Activated CD4-positive, alpha-beta T cell treated with anti-CD3 and anti-CD28 coated beads, Interleukin-2, Interleukin-4, amounts not matched to agents 100 ng/mL and 50 ng/mL, durations not matched to agents 16 hours and 8 hours (primary cell): Measurements from ENCODE around the gene TUBGCP2.

Experiments
- DNase-seq: peaks from one replicate; pipeline ENCODE4 v3.0.0-alpha.2; 2020; ENCODE audit warnings: low spot score

TUBGCP2 gene

DNA sequence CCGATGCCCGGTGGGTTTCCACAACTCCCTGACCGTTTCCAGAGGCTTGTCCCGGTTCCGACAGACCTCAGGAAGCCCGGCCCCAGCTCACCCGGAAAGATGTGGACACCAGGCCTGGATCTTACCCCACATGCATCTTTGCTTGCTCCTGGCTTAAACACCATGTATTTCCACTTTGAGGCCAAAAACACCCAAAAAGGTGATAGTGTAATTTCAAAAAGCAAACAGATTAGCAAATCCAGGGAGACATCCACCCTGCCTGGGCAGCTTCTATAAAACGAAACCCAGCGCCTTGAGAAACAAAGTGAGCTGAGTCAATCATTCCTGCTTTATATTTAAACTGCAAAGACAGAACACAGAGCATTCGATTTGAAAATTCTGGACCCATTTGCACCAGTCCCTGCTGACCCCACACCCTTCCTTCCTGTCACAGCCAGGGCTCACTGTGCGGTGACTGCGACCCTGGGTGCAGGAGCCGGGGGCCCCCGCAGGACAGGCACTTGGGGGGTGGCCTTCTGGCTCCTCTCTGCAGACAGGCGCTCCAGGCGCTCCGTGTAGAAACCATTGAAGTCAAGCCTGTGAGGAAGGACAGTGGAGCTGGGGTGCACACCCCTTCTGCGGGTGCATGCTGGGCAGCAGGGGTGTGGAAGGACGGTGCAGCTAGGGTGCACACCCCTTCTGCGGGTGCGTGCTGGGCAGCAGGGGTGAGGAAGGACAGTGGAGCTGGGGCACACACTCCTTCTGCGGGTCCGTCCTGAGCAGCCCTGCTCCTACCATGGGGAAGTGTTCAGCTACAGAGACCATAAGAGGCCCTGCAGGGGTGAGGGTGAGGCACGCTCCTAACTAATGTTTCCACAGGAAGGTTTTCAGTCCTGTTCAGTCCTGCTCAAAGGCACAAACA, 29.1 kb downstream of the TUBGCP2 start:
- no peak for DNase-seq

DNA sequence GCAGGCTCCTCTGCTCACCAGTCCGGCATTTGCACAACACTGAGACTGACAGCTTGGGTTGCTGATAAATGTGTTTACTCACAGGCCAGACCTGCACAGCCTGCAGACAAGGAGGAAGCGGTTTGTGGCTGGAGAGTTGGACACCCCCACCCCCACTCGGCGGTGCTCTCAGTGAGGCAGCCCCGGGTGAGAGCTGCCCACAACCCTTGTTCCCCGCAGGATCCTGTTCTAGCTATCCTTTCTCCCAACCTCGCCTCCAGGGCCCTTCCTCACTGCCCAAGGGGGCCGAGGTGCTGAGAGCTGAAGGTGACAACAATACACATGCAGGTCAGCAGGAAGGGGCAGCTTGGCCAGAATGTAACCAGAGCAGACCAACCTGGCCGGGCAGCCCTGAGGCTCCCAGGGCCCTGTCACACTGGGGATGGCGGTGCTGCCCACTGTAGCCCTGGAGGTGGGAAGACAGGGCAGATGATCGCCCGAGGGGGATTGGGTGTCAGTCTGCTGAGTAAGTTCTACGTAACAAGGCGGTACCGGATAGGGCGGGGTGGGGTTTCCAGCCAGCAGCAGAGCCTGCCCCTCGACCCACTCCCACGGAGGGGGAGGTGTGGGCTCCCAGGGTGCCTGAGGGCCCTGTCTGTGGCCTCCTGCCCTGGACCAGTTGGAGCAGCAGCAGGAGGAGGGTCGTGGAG, 30.0 kb downstream of the TUBGCP2 start:
- DNase-seq, result peak; percentile 79

DNA sequence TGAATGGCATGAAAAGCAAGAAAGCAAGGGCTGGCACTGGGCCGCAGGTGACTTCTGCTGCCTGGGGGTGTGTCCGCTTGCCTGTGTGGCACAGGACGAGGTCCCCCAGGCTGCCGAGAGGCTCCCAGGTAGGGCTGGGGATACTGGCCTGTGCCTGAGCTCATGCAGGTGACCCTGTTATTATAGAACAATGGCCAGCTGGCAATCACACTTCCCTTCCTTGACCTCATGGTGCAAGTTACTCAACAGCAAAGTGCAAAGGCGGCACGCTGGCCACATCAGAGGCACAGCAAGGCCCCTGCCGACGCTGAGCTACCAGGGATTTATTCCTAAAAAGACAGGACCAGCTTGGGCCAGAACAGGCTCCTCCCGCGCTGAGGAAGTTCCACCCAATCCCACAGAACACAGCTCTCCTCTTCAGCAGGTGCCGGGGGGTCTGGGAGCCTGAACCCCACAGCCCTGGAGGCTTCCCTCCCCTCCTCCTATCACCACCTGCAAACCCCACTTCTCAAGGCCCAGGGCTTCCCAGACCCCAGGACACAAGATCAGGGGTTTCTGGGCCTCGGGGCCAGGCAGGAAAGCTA, 30.6 kb downstream of the TUBGCP2 start:
- no peak for DNase-seq

DNA sequence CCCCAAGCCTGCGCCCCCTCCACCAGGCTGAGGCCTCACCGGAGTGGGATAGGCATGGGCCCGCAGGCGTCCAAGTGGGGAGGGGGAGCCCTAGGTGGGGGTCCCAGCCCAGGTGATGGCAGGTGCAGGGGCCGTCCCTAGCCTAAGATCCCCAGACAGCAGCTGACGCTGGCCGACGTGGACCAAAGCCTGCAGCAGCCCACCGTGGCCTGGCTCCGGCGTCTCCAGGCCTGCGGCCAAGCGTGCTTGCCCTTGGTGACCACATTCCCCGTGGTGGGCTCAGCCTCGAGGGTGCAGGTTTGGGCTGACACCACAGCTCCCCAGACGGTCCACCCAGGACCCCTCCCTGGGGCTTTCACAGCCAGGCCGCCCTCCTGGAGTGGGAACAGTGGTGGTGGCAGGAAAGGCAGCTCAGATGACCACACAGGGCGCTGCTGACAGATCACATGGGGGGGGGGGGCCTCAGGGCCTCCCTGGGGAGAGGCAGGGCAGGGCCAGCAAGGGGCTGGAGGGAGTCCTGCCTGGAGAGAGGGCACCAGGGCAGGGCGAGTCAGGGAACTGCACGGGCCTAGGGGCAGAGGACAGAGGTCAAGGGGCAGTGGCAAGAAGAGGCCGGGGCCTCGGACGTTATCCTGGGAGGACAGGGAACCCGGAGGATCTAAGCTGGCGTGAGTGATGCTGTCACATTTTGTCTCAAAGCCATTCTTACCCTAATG, 31.2 kb downstream of the TUBGCP2 start:
- DNase-seq, result no peak

DNA sequence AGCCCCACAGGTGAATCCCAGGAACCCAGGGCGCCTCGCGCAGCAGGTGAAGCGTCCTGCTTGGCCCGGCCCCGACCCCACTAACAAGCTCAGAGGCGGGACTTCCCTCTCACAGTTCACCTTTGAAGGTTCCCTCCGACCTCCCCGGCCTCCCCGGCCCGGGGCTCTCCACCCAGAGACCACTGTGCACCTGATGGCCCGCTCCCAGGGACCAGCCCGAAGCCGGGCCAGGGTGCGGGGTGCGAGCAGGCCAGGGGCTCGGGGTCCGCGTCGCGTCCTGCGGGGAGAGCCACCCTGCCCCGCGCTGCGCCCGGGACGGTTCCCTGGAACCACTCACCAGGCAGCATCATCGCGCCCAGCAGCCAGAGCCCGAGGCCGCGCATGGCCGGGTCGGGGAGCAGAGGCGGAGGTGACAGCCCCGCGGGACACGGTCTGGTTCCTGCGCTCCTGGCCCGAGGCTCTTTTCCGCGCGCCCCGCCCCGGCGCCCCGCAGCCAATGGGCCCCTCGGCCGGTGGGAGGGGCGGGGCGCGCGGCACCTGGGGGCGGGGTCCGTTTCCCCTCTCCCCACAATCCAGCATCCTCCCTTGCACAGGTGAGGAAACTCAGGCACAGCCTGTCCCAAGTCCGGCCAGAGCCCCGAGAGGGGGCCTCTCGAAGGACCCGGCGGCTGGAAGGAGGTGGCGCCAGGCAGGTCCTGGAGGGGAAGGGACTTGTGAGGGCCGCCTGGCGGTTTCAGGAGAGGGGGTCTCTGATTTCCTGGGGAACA, 32.1 kb downstream of the TUBGCP2 start, which contains the start of gene ADAM8:
ADAM8 (minus strand) TSS at position 434 of the 767 bp plus-strand sequence; CDS start at position 383, 51 bp downstream.
- DNase-seq, result peak; percentile 69

DNA sequence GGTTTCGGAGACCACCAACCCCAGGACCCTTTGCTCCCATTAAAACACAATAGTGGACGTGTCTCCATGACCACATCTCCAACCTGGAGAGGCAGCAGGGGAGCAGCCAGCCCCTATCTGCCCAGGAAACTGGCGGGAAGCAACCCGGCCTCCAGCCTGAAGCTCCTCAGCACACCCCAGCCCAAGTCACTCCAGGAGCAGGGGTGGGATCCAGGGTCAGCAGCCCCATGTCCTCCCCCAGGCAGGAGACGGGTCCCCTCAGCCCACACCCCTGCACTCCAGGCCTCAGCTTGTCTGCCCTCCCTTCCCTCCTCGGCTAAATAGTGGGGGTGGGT, 32.6 kb downstream of the TUBGCP2 start:
- DNase-seq, result no peak

DNA sequence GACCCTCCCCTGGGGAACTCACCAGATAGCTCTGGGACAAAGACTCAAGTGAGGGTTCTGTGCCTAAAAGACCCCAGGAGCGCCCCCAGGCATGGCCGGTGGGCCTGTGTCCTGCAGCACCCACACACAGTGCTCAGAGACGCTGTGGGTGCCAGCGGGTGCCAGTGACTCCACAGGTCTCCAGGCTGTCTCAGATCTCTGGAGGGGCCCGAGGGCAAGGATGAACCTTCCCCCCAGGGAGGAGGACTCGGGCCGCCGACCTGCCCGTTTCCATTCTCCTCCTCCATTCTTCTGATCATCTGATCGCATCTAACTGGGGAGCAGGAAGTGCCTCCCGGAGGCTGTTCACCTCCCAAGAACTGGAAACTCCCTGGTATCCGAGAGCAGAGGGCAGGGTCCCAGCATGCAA, 33.0 kb downstream of the TUBGCP2 start:
- DNase-seq, result peak; percentile 62

DNA sequence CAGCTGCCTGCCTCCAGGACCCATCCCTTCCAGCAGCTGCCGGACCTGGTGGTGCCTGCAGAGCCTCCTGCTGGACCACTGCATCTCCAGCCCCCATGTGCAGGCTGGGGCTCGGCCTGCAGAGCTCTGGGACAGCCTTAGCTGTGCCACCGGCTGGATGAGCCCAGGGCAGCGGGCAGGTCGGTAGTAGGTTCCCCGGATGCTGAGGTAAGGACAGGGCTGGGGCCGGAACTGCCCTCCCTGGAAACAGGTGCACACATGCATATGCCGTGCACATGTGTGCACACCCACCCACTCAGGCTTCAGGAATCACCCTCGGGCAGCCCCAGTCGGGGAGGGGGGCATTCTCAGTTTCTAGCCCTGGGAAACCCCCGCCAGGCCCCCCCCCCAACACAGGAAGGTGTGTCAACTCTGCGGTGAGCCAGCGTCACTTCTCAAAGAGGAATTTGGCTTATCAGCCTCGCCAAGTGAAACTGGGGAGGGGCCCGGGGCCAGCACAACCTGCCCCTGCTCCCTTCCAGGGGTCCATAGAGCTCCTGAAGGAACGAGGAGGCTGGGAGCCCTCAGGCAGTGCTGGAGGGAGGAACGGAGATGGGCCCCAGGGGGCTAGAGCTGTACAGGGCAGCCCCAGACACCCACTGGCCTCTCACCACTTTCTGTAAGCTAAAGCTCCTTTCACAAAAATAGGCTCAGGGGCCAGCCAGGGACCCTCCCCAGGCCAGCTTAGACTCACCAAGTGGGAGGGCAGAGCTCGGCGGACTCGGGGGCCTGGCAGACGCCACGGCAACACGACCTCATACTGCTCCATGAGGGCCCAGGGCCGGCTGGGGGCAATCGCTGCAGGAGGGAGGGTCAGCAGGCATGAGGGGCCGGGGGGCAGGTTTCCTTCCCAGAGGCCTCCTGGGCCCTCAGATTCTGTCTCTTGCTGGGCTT, 33.7 kb downstream of the TUBGCP2 start:
- DNase-seq, result peak; percentile 83

DNA sequence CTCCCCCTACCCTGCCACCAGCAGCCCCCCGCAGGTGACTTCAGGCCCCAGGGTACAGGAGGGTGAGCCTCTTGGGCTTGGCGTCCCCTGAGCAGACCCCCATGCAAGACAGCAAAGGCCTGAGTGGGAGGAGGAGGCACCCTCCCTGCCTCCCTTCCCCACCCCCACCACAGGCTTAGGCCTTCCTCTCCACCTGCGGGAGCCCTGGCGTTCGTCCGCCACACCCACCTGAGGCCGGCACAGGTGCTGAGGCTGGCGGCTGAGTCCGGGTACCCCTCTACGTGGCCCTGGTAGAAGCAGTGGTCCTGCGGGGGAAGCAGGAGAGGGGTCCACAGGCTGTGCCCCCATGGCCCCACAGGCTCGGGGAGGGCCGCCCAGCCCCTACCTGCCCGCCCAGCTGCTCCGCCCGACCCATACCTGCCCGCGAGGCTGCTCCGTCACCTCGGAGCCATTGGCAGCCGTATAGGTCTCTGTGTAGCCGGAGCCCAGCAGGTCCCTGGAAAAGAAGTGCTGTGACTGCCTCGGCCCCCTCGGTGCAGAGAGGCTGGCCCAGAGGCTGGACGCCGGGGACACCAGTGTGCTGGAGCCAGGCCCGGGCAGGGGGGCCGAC, 35.0 kb downstream of the TUBGCP2 start:
- DNase-seq, result no peak

DNA sequence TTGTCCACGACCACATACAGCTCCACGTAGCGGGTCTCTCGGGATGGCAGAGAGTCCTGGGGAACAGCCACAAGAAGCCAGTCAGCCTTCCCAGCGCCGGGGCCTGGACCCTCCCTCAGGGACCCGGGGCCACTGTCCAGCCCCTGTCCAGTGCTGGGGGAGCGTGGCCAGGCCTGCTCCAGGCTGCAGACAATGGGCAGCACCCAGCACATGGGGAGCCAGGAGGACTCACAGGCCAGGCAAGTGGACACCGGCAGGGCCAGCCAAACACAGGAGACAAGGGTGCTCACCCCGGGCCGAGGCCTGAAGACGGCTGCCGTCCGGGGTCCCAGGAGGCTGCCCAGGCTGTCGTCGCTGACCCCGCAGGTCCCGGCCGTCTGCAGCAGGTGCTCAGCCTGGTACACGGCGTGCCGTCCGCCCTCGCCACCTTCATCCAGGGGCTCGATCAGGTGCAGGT, 35.7 kb downstream of the TUBGCP2 start:
- no peak for DNase-seq

DNA sequence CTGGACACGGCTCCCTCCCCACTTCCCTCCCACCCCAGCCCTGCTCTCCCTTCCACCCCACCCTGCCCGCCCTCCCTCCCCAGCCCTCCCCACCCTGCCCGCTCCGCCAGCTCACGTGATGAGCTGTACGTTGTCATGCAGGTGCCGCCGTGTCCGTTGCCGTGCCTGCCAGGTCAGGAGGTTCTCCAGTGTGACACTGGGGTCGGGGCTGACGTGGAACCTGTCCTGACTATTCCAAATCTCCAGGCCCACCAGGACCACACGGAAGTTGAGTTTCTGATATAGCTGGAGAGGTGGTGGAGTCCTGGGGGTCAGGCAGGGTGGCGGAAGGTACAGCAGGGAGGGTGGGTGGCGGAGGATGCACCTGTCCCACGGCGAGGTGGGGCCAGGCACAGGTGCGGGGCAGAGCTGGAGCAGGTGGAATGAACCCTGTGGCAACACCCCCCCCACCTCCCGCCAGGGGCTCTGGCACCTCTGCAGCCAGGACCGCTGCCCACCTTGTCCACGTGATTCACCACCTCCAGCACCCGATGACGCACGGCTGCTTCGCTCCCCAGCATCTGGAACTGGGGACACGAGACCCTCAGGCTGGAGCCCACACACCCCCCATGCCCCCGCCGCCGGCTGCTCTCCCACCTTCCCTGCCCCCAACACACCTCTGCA, 36.2 kb downstream of the TUBGCP2 start:
- no peak for DNase-seq

DNA sequence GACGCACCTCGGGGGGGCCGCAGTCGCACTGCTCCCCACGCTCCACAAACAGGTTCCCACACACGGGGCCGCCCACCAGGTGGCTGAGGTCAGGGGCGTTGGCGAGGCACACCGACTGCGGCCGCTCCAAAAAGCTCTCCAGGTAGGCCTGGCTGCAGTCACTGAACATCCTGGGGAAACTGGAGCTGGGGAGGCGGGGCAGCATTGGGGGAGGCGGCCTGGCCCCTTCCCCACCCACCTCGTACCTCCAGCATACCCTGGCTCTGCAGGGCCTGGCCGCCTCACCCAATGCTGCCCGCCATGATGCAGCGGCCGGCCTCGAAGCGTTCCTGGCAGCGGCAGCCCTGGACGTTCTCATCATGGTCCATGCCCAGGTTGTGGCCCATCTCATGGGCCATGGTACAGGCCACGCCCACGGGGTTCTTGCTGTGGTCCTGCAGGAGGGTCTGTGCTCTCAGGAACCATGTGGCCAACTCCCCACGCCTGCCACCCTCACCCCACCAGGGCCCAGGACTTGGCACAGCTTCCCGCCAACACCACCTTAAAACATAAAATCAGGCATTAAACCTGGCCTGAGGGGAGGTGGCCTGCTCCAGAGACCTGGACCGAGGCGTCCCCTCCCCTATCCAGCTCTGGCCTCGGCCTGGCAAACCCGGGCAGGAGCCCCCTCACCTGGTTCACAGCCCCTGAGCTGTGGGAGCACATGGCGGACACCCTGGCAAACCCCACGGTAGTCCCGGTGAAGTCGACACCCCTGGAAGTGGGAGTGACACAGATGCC, 37.0 kb downstream of the TUBGCP2 start:
- no peak for DNase-seq

DNA sequence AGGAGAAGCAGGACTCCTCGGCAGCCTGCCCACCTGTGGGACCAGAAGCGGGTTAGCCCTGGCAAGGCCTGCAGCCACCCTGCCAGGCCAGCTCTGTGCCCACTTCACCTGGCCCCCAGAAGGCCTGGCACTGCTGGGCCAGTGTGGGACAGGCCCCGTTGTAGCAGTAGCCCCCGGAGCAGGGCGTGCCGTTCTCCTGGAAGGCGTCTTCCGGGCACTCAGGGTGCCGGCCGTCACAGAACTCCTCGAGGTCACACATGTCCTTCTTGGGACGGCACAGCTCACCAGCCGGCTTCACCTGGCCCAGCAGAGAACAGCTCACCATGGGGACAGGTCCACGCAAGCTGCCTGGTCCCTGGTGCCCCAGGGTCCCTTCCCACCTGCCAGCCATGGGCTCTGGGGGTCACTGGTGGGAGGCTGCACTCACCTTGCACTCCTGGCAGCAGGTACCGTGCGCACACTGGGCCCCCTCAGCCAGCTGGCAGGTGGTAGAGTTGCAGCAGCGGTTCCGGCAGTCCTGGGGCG, 37.8 kb downstream of the TUBGCP2 start:
- DNase-seq, result no peak

DNA sequence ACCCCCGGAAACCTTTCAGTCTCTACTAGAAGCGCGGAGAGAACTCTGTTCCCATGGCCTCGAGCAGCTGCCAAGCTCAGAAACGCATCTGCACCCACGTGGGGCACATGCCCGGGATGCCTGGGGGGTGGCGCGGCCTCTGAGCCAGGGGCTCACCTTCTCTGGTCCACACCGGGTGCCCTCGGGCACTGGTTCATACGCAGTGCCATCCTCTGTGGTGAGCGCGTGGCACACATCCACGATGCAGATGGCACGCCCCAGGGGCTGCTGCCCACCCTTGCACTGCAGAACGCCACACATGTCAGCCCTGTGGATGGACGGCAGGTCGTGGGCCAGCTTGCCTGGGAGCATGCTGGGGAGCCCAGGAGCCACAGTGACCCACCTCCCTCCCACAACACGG, 38.5 kb downstream of the TUBGCP2 start:
- no peak for DNase-seq

DNA sequence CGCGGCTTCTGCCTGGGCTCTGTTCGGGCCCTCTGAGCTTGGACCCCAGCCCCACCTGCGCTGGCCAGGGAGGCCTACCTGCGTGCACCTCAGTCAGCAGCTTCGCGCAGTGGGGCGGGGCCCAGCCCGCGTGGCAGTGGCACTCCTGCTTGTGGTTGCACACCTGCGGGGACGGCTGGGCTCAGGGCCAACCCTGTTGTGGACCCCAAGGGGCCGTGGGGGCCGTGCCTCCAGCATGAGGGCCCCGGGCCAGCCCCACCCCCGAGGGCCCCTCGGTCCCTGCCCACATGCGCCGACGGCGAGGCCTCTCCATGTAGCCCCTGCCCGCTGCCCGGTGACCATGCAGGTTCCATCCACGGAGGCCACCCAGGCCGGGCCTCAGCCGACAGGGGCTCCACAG, 39.3 kb downstream of the TUBGCP2 start:
- DNase-seq, result no peak

DNA sequence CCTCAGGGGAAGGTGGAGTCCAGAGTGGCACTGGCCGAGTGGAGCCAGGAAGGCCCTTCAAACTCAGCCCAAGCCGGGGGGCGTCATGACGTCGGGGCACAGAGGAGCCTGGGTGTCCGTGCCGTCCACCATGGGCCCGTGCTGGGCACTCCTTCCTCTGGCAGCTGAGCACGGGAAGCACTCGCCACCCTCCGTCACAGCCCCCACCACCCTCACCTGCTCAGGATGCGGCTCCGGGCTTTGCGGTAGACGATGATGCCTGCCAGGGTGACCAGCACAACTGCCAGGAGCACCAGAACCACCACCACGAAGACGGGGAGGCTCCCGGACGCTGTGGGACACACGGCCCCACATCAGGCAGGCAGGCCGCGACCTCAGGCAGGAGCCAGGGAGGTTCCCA, 40.1 kb downstream of the TUBGCP2 start:
- DNase-seq, result no peak

DNA sequence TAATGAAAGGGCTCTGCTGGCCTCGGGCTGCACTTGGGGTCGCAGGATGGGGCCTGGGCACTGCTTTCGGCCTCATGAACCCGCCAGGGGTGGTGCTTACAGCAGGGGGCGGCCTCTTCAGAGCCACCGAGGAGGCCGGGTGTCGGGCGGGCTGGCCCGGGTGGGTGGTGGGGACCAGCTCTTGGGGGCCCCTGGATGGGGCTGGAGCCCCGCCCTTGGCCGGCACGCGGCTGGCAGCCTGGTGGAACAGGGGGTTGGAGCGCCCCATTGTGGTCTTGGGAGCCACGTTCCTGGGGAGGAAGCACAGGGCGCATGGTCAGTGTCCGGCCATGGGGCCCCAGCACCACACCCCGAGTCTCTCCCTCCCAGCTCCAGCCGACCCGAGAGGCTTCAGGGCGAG, 40.8 kb downstream of the TUBGCP2 start:
- no peak for DNase-seq

DNA sequence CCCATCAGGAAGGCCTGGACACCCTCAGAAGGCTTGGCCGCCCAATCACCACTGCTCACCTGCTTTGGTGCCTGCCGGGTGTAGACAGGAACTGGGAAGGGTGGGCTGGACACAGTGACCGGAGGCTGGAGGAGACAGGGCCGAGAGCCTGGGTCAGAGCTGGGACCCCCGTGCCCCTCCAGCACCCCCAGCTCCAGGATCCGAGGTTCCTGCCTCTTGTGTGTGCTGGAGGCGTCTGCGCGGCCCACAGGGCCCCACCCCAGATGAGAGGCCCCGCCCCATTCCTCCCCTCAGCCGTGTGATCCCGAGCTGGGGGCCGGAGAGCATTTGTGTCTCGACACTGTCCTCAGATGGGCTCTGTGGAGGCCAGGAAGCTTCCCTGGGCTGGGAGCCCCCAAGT, 41.4 kb downstream of the TUBGCP2 start:
- DNase-seq, result no peak
